Measurements from ENCODE around the gene PPIL4.

GRCh38 chr6:149534742-149535141, 11.1 kb downstream of the PPIL4 start:
- TF ChIP-seq CTCF (IDR thresholded peaks at IDR 0.05) = no peak
- no peak for TF ChIP-seq POLR2A (IDR thresholded peaks at IDR 0.05)

Measured in uterus (tissue), 2 donors.